ENCODE measurements around the gene ZMIZ2. TPM values are rescaled to one million over a fixed set of nuclear protein-coding genes. Genes with fewer than 3 reads are reported as not detected.

ZMIZ2 gene
- total and polyA plus RNA-seq, 2 of the 8 experiments (the other 6 are each of a cell fraction or from before 2014, with no cell fraction given): 24.4 to 66.4 TPM

DNA sequence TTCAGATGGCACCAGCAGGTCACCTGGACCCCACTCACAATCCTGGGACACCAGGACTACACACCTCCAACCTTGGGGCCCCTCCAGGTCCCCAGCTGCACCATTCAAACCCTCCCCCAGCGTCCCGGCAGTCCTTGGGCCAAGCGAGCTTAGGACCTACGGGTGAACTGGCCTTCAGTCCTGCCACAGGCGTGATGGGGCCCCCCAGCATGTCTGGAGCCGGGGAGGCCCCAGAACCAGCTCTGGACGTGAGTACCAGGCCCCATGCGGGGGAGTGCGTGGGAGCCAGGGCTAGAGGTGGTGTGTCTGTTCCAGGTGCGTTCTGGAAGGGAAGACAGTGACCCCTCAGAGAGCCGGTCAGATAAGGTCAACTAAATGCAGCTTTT, 17.8 kb downstream of the ZMIZ2 start:
- no peak for DNase-seq (ENCODE audit: low read depth in 1 of 2, low spot score in 2 of 2)
- Histone ChIP-seq H3K4ac (replicated peaks; ENCODE audit: insufficient read length, low read depth, low read length) (no peak overlapping the region), H3K4me3 (ENCODE audit: extremely low read depth in 1 of 4, insufficient read depth in 2 of 4, low read depth in 3 of 4, low read length in 4 of 4) (no peak overlapping the region), H2BK12ac (ENCODE audit: low read depth, low read length) (no peak overlapping the region), H3K27ac (ENCODE audit: low read depth, low read length) (no peak overlapping the region), H3K23ac (ENCODE audit: insufficient read length) (no peak overlapping the region), H4K91ac (replicated peaks; ENCODE audit: insufficient read length, low read length) (no peak overlapping the region), H2BK15ac (ENCODE audit: low read length) (no peak overlapping the region), H3K56ac (replicated peaks; ENCODE audit: insufficient read length, low read depth, low read length) (no peak overlapping the region), H3K9me3 (ENCODE audit: insufficient read depth in 2 of 2, low read depth in 1 of 2, low read length in 1 of 2) (no peaks in the 10 kb centered on the region; a peak in 1 of 4 replicates), H3K4me1 (replicated peaks in 1 of 4; ENCODE audit: control insufficient read depth in 3 of 4, insufficient read depth in 4 of 4, low read length in 3 of 4) (peaks cover 0 to 4% (median 0%) of the 10 kb centered on the region in 4 experiments; a peak in 1 of 7 replicates), H2BK5ac (ENCODE audit: low read depth, low read length) (no peak overlapping the region), H3K18ac (ENCODE audit: extremely low read depth, low read length) (no peak overlapping the region), H3K23me2 (ENCODE audit: low read depth, low read length) (no peaks in the 10 kb centered on the region), H4K5ac (ENCODE audit: insufficient read length, low read depth, low read length) (no peak overlapping the region), H3K79me1 (ENCODE audit: low read depth, low read length) (peaks cover 3% of the 10 kb centered on the region), H2BK120ac (replicated peaks; ENCODE audit: low read depth, low read length) (no peak overlapping the region), H4K20me1 (replicated peaks in 1 of 2; ENCODE audit: control insufficient read depth in 1 of 2, insufficient read depth in 2 of 2, low read length in 2 of 2) (peaks cover 2 to 11% of the 10 kb centered on the region in 2 experiments), H2AFZ (ENCODE audit: low read length) (no peak overlapping the region), H3K36me3 (ENCODE audit: control insufficient read depth in 2 of 4, insufficient read depth in 4 of 4, low read length in 3 of 4) (peaks cover 15 to 64% (median 40%) of the 10 kb centered on the region in 4 experiments), H2BK20ac (ENCODE audit: low read length) (no peak overlapping the region), H3K79me2 (ENCODE audit: control insufficient read depth in 1 of 2, insufficient read depth in 2 of 2, low read length in 2 of 2) (no peaks in the 10 kb centered on the region), H2AK5ac (ENCODE audit: low read depth, low read length) (no peak overlapping the region), H3K27me3 (replicated peaks in 1 of 4; ENCODE audit: control insufficient read depth in 3 of 4, extremely low read depth in 1 of 4, insufficient read depth in 3 of 4, low read length in 3 of 4) (no peaks in the 10 kb centered on the region), H4K8ac (ENCODE audit: extremely low read depth, insufficient read depth, low read length) (no peak overlapping the region), H3K14ac (ENCODE audit: insufficient read length) (no peak overlapping the region), H3K4me2 (ENCODE audit: insufficient read depth in 1 of 2, low read depth in 2 of 2, low read length in 2 of 2) (no peak overlapping the region), H3K9ac (replicated peaks in 1 of 4; ENCODE audit: extremely low read depth in 1 of 4, low read depth in 3 of 4, low read length in 3 of 4) (no peak overlapping the region)
- TF ChIP-seq TCF12 (IDR thresholded peaks at IDR 0.05; ENCODE audit: low read depth, low read length) (no peak), ASH2L (IDR thresholded peaks at IDR 0.05; ENCODE audit: low read length) (no peak), KDM1A (IDR thresholded peaks at IDR 0.05; ENCODE audit: borderline replicate concordance, low read length) (no peak), RXRA (IDR thresholded peaks at IDR 0.05; ENCODE audit: insufficient read depth, low read depth, low read length) (no peak), SP2 (IDR thresholded peaks at IDR 0.05; ENCODE audit: low read length) (no peak), MAFK (IDR thresholded peaks at IDR 0.05; ENCODE audit: low read depth, low read length) (no peak), JUND (IDR thresholded peaks at IDR 0.05; ENCODE audit: low read length) (no peak), GTF2F1 (IDR thresholded peaks at IDR 0.05; ENCODE audit: borderline replicate concordance, low read depth, low read length) (no peak), RFX5 (IDR thresholded peaks at IDR 0.05; ENCODE audit: borderline replicate concordance, low read depth, low read length) (no peak), POLR2A (IDR thresholded peaks at IDR 0.05; ENCODE audit: control extremely low read depth in 1 of 2, low read depth in 2 of 2, low read length in 2 of 2) (no peak), BRCA1 (IDR thresholded peaks at IDR 0.05; ENCODE audit: low read depth, low read length) (no peak), SIN3A (conservative IDR thresholded peaks at IDR 0.05 in 1 of 2, IDR thresholded peaks at IDR 0.05 in 1 of 2; ENCODE audit: low read depth in 1 of 2, low read length in 2 of 2) (no peak)
- TF ChIP-seq, protein P1, sequence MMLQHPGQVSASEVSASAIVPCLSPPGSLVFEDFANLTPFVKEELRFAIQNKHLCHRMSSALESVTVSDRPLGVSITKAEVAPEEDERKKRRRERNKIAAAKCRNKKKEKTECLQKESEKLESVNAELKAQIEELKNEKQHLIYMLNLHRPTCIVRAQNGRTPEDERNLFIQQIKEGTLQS (IDR thresholded peaks at IDR 0.05; ENCODE audit: insufficient read depth, low read depth, low read length): no peak
- FAIRE-seq: no peak
- 97% methylated on average over 11 of the region's 11 CpGs; no CpG with 5 or more reads in 1 of the 2 experiments for WGBS, 2 experiments (ENCODE audit: extremely low coverage in 1 of 2, insufficient coverage in 1 of 2, insufficient read length in 1 of 2, insufficient replicate concordance in 2 of 2, low coverage in 1 of 2, low lambda C conversion rate in 2 of 2, missing lambda C conversion rate in 1 of 2)
- CTCF ChIA-PET (ENCODE audit: partially characterized antibody): interaction anchor here (0.8 to 1.4 kb wide), 5 partner anchors 14 to 198 kb away, joined by 3 to 6 read pairs (median 4); no protein-coding TSS in a partner anchor
- POLR2A ChIA-PET (ENCODE audit: partially characterized antibody): interaction anchor here (0.6 to 2.9 kb wide), 7 partner anchors 10 to 161 kb away, joined by 3 to 12 read pairs (median 3); partner anchors contain the start of gene PPIA

All from H1 (cell line).